K562 (cell line): ENCODE measurements around the gene VIPR1. TPM values are rescaled to one million over a fixed set of nuclear protein-coding genes. Genes with fewer than 3 reads are reported as not detected.

ENCODE experiments used
- ARHGAP35 ChIP-seq: fragments of 450-650 bp; IDR thresholded peaks from 2 replicates; pipeline ENCODE4 v1.6.1; 2018; ENCODE audit not compliant: partially characterized antibody
- CTCF ChIP-seq, 3 experiments: IDR thresholded peaks in 2 of 3; conservative IDR thresholded peaks in 1 of 3; 2 replicates each; pipeline ENCODE4 v1.5.1; 2011 to 2012; ENCODE audit warnings: low read length in 3 of 3, mild to moderate bottlenecking in 3 of 3, control low read depth in 2 of 3, improper control_type of control experiment in 1 of 3, inconsistent platforms in 1 of 3, low read depth in 1 of 3, mixed read lengths in 1 of 3, moderate library complexity in 1 of 3; ENCODE audit not compliant: insufficient read depth in 2 of 3
- CTCFL ChIP-seq: IDR thresholded peaks from 2 replicates; pipeline ENCODE4 v1.6.1; 2011; ENCODE audit warnings: borderline replicate concordance, low read depth, mild to moderate bottlenecking, moderate library complexity, low read length; ENCODE audit not compliant: insufficient read depth, poor library complexity, severe bottlenecking
- ELF2 ChIP-seq: fragments of 250-450 bp; sonication (Bioruptor Pico); IDR thresholded peaks from 2 replicates; pipeline ENCODE4 v1.5.0; 2021; ENCODE audit warnings: mild to moderate bottlenecking
- EZH2 ChIP-seq: IDR thresholded peaks from 2 replicates; pipeline ENCODE4 v1.6.1; 2012; ENCODE audit warnings: low read depth, mild to moderate bottlenecking, inconsistent platforms, low read length, borderline replicate concordance
- JUNB ChIP-seq: fragments of 450-650 bp; formaldehyde crosslinking; conservative IDR thresholded peaks from 2 replicates; pipeline ENCODE4 v1.4.0; 2020; ENCODE audit warnings: mild to moderate bottlenecking
- MTA2 ChIP-seq: fragments of 450-650 bp; IDR thresholded peaks from 2 replicates; pipeline ENCODE4 v1.6.1; 2016; ENCODE audit warnings: low read depth
- NONO ChIP-seq, 2 experiments: fragments of 200-400 bp in 1 of 2; fragments of 450-650 bp in 1 of 2; formaldehyde crosslinking in 1 of 2; IDR thresholded peaks; 2 replicates each; pipeline ENCODE4 v1.6.1; 2017; ENCODE audit warnings: low read depth in 2 of 2, mild to moderate bottlenecking in 2 of 2, moderate library complexity in 2 of 2, low read length in 1 of 2
- NR4A1 ChIP-seq, 2 experiments: fragments of 250-450 bp in 1 of 2; fragments of 450-650 bp in 1 of 2; sonication (Bioruptor Pico) in 1 of 2; IDR thresholded peaks; 2 replicates each; pipeline versions ENCODE4 v1.4.0 to v1.6.1; 2016 to 2020; ENCODE audit warnings: mild to moderate bottlenecking in 2 of 2, missing compliant biosample characterization in 1 of 2, missing genetic modification characterization in 1 of 2, moderate library complexity in 1 of 2
- PCBP2 ChIP-seq: fragments of 200-400 bp; formaldehyde crosslinking; IDR thresholded peaks from 2 replicates; pipeline ENCODE4 v1.6.1; 2018; ENCODE audit warnings: low read length, low read depth, mild to moderate bottlenecking, moderate library complexity; ENCODE audit not compliant: poor library complexity, severe bottlenecking
- POLR2H ChIP-seq: IDR thresholded peaks from 2 replicates; pipeline ENCODE4 v1.6.1; 2016; ENCODE audit warnings: missing genetic modification characterization, low read depth, mild to moderate bottlenecking, control low read depth, missing compliant biosample characterization, moderate library complexity
- SMC3 ChIP-seq: conservative IDR thresholded peaks from 2 replicates; pipeline ENCODE4 v1.6.1; 2011; ENCODE audit warnings: low read depth, low read length, improper control_type of control experiment; ENCODE audit not compliant: insufficient read depth
- SNAPC5 ChIP-seq: fragments of 250-450 bp; sonication (Bioruptor Pico); IDR thresholded peaks from 2 replicates; pipeline ENCODE4 v1.8.0; 2021; ENCODE audit warnings: moderate library complexity, mild to moderate bottlenecking, inconsistent platforms
- ZFPM2 ChIP-seq: fragments of 250-450 bp; sonication (Bioruptor Pico); IDR thresholded peaks from 2 replicates; pipeline ENCODE4 v1.5.1; 2022; ENCODE audit warnings: mild to moderate bottlenecking
- ZNF551 ChIP-seq: fragments of 250-450 bp; sonication (Bioruptor Pico); IDR thresholded peaks from 2 replicates; pipeline ENCODE4 v1.5.0; 2021; ENCODE audit warnings: mild to moderate bottlenecking, moderate library complexity
- ZSCAN29 ChIP-seq: fragments of 450-650 bp; IDR thresholded peaks from 2 replicates; pipeline ENCODE4 v1.6.1; 2017
- polyA plus RNA-seq, 8 experiments: library from polyadenylated mRNA; depleted of rRNA in 4 of 8; stranded (reverse) in 5 of 8; unstranded in 3 of 8; fragments of >200 nt; fragmentation: Nextera tagmentation in 2 of 8; fragmentation: Illumina TruSeq in 1 of 8; extraction: Ambion mirVana in 2 of 8; extraction: Trizol in 1 of 8; gene quantifications; 2 replicates each; pipeline versions ENCODE4 v1.2.1 to v1.2.3, GENCODE V29; 2011 to 2014; ENCODE audit warnings: inconsistent platforms in 1 of 8, missing spikeins in 1 of 8
- total RNA-seq, 7 experiments: library from RNA; depleted of rRNA in 6 of 7; stranded (reverse); fragments of >200 nt in 6 of 7; fragmentation: Illumina TruSeq in 2 of 7; extraction: Trizol in 2 of 7; gene quantifications; 2 replicates each; pipeline versions ENCODE4 v1.2.1 to v1.2.3, GENCODE V29; 2011 to 2021; ENCODE audit warnings: low replicate concordance in 1 of 7
- TF ChIP-seq, protein P1 (sequence below): fragments of 450-650 bp; formaldehyde crosslinking; IDR thresholded peaks from 2 replicates; pipeline ENCODE4 v1.4.0; 2020; ENCODE audit warnings: mild to moderate bottlenecking, moderate library complexity
- TF ChIP-seq, protein P2 (sequence below): sonication (generic); formaldehyde crosslinking; IDR thresholded peaks from 2 replicates; pipeline ENCODE4 v1.8.1; 2023; ENCODE audit warnings: mild to moderate bottlenecking, missing genetic modification reagents

Gene VIPR1
- total and polyA plus RNA-seq, 9 of the 15 experiments (the other 6 are each of a cell fraction or from before 2014, with no cell fraction given): 0.04 to 0.38 (median 0.12) TPM; not detected in 3

- TF ChIP-seq MTA2 (no peak), ARHGAP35 (no peak), NR4A1 (CRISPR knock-in tag; IDR thresholded peaks at IDR 0.05) (no peak), NR4A1 (tag; IDR thresholded peaks at IDR 0.05) (no peak), SNAPC5 (CRISPR knock-in tag) (no peak), CTCF (IDR thresholded peaks at IDR 0.05 in 2 of 3, conservative IDR thresholded peaks at IDR 0.05 in 1 of 3; ENCODE audit: insufficient read depth in 2 of 3, low read depth in 1 of 3, low read length in 3 of 3) (peak; percentile 71 to 75 (median 74)), ZFPM2 (CRISPR knock-in tag) (no peak), CTCFL (peak; percentile 29), SMC3 (0 out of 2 replicates have a peak, but pooled peaks have one; percentile 21), EZH2 (no peak), ELF2 (no peak), POLR2H (tag) (no peak), NONO (IDR thresholded peaks at IDR 0.05; ENCODE audit: low read depth in 2 of 2, low read length in 1 of 2) (no peak), ZNF551 (CRISPR knock-in tag) (no peak), JUNB (CRISPR knock-in tag) (no peak), PCBP2 (no peak), ZSCAN29 (no peak)
- TF ChIP-seq, protein P1, sequence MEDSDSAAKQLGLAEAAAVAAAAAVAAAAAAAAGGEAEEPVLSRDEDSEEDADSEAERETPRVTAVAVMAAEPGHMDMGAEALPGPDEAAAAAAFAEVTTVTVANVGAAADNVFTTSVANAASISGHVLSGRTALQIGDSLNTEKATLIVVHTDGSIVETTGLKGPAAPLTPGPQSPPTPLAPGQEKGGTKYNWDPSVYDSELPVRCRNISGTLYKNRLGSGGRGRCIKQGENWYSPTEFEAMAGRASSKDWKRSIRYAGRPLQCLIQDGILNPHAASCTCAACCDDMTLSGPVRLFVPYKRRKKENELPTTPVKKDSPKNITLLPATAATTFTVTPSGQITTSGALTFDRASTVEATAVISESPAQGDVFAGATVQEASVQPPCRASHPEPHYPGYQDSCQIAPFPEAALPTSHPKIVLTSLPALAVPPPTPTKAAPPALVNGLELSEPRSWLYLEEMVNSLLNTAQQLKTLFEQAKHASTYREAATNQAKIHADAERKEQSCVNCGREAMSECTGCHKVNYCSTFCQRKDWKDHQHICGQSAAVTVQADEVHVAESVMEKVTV: no peak
- TF ChIP-seq, protein P2, sequence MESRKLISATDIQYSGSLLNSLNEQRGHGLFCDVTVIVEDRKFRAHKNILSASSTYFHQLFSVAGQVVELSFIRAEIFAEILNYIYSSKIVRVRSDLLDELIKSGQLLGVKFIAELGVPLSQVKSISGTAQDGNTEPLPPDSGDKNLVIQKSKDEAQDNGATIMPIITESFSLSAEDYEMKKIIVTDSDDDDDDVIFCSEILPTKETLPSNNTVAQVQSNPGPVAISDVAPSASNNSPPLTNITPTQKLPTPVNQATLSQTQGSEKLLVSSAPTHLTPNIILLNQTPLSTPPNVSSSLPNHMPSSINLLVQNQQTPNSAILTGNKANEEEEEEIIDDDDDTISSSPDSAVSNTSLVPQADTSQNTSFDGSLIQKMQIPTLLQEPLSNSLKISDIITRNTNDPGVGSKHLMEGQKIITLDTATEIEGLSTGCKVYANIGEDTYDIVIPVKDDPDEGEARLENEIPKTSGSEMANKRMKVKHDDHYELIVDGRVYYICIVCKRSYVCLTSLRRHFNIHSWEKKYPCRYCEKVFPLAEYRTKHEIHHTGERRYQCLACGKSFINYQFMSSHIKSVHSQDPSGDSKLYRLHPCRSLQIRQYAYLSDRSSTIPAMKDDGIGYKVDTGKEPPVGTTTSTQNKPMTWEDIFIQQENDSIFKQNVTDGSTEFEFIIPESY (CRISPR knock-in tag): no peak
Measured at GRCh38 chr3:42518800-42519567, 16.5 kb downstream of the VIPR1 start (continued).
